Measurements from ENCODE around the gene CFP. TPM values are rescaled to one million over a fixed set of nuclear protein-coding genes. Genes with fewer than 3 reads are reported as not detected.
A peak's percentile ranks its signal among the peaks of the same experiment; 100 is the strongest.

CFP gene
- total RNA-seq, 1 donor from 2014 or later: 0.06 TPM

DNA sequence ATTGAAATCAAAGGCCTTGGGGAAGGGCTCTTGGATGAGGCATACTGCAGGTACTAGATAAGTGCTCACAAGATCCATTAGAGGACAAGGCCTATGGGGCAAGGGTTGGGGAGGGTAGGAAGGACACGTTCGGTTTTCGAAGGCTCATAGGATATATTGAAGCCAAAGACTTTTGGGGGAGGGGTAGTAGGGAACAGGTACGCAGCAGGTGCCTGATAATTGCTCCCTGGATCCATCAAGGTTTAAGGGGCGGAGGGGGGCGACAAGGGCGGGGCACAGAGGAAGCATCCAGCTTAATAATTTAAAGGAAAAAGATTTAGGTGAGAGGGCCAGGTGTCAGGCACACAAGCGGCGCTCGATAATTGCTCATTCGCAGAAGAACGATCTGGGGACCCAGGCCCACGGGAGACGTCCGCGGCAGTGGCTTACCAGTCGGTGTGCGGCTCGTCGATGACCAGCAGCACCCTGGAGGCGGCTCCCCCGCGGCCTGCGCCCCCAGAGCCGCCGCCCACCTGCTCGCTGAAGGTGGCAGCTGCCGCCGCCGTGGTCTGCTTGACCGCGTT, 10.7 kb downstream of the CFP start:
- H3K36me3 ChIP-seq: no peaks in the 10 kb centered on the region
- peaks cover 12% of the 10 kb centered on the region for H3K9me3 Mint-ChIP-seq
- no peak for DNase-seq (ENCODE audit: low spot score)
- H3K27me3 Mint-ChIP-seq (ENCODE audit: insufficient read depth, low read depth): peaks cover 32% of the 10 kb centered on the region
- no peaks in the 10 kb centered on the region for H3K79me2 ChIP-seq (ENCODE audit: low read depth)
- H3F3A ChIP-seq (ENCODE audit: low read depth): no peaks in the 10 kb centered on the region
- H3K4me1 Mint-ChIP-seq: peaks cover 3% of the 10 kb centered on the region
- no peaks in the 10 kb centered on the region for H4K20me1 ChIP-seq (ENCODE audit: low read depth)
- H3K4me3 Mint-ChIP-seq: peak overlapping the region; percentile 75
- H3K4me2 ChIP-seq: peak overlapping the region; percentile 62
- no peaks in the 10 kb centered on the region for H3K36me3 Mint-ChIP-seq
- H3K27ac ChIP-seq: no peak overlapping the region
- TF ChIP-seq EZH2 (IDR thresholded peaks at IDR 0.05): no peak
- TF ChIP-seq EZH2phosphoT487 (IDR thresholded peaks at IDR 0.05): no peak
- TF ChIP-seq, protein P1, sequence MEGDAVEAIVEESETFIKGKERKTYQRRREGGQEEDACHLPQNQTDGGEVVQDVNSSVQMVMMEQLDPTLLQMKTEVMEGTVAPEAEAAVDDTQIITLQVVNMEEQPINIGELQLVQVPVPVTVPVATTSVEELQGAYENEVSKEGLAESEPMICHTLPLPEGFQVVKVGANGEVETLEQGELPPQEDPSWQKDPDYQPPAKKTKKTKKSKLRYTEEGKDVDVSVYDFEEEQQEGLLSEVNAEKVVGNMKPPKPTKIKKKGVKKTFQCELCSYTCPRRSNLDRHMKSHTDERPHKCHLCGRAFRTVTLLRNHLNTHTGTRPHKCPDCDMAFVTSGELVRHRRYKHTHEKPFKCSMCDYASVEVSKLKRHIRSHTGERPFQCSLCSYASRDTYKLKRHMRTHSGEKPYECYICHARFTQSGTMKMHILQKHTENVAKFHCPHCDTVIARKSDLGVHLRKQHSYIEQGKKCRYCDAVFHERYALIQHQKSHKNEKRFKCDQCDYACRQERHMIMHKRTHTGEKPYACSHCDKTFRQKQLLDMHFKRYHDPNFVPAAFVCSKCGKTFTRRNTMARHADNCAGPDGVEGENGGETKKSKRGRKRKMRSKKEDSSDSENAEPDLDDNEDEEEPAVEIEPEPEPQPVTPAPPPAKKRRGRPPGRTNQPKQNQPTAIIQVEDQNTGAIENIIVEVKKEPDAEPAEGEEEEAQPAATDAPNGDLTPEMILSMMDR (IDR thresholded peaks at IDR 0.05): no peak
- no peaks in the 10 kb centered on the region for H3K4me1 ChIP-seq
- H2AFZ ChIP-seq (replicated peaks): no peak overlapping the region
- peaks cover 7% of the 10 kb centered on the region for H3K27me3 ChIP-seq
- H3K9ac ChIP-seq: no peak overlapping the region
- no peak overlapping the region for H3K27ac Mint-ChIP-seq
- peak overlapping the region; percentile 38 for H3K4me3 ChIP-seq
- H3K9me3 ChIP-seq (ENCODE audit: low read depth): no peaks in the 10 kb centered on the region

DNA sequence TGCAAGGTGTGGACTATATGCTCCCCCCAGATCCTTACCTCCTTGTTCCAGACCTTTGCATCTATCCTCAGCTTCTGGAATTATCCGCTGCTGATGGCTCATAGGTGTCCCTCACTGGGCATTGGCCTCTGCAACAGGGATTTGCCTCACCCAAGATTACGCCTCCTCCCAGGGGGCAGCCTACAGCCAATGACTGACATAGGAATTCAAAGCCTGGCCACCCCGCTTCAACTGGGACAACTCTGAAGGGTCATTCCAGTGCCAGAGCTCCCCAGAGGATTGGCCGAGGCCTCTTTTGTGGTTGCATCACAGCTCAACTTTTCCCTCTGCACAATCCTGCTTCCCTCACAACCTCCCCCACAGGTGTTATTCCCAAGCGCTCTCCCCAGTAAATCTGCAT, 15.1 kb downstream of the CFP start:
- Mint-ChIP-seq H3K36me3 (no peaks in the 10 kb centered on the region), H3K27me3 (ENCODE audit: insufficient read depth, low read depth) (peaks cover 12% of the 10 kb centered on the region), H3K27ac (no peak overlapping the region), H3K4me1 (peaks cover 3% of the 10 kb centered on the region), H3K4me3 (no peak overlapping the region), H3K9me3 (peaks cover 16% of the 10 kb centered on the region)
- Histone ChIP-seq H4K20me1 (ENCODE audit: low read depth) (no peaks in the 10 kb centered on the region), H3K9ac (no peak overlapping the region), H3K4me2 (no peak overlapping the region), H3F3A (ENCODE audit: low read depth) (no peaks in the 10 kb centered on the region), H2AFZ (replicated peaks) (no peak overlapping the region), H3K36me3 (no peaks in the 10 kb centered on the region), H3K4me1 (no peaks in the 10 kb centered on the region), H3K4me3 (no peak overlapping the region), H3K27me3 (peaks cover 7% of the 10 kb centered on the region), H3K9me3 (ENCODE audit: low read depth) (no peaks in the 10 kb centered on the region), H3K27ac (no peak overlapping the region), H3K79me2 (ENCODE audit: low read depth) (no peaks in the 10 kb centered on the region)
- DNase-seq (ENCODE audit: low spot score): no peak
- TF ChIP-seq EZH2phosphoT487 (IDR thresholded peaks at IDR 0.05) (no peak), EZH2 (IDR thresholded peaks at IDR 0.05) (no peak)
- TF ChIP-seq, protein P1 (IDR thresholded peaks at IDR 0.05): no peak

DNA sequence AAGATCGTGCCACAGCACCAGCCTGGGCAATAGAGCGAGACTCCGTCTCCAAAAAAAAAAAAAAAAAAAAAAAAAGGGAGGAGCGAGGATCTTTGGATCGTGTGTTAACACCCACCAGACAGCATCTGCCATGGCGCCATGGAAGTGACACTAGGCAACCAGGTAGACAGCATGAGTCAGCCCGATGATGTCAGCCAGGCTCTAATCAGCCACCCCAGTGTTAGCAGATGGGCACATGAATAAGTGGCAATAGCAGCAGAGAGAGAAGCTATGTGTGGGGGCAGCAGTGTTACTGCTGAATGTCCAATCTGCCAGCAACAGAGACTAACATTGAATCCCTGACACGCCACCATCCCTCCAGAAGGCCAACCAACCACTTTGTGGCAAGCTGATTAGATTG, 16.6 kb downstream of the CFP start:
- Mint-ChIP-seq H3K36me3 (no peaks in the 10 kb centered on the region), H3K4me1 (peaks cover 9% of the 10 kb centered on the region), H3K9me3 (peaks cover 12% of the 10 kb centered on the region), H3K27me3 (ENCODE audit: insufficient read depth, low read depth) (peaks cover 9% of the 10 kb centered on the region), H3K27ac (no peak overlapping the region), H3K4me3 (no peak overlapping the region)
- H3K27me3 ChIP-seq: no peaks in the 10 kb centered on the region
- H3K36me3 ChIP-seq: no peaks in the 10 kb centered on the region
- no peak overlapping the region for H3K9ac ChIP-seq
- DNase-seq (ENCODE audit: low spot score): no peak
- H3K79me2 ChIP-seq (ENCODE audit: low read depth): no peaks in the 10 kb centered on the region
- H3K4me3 ChIP-seq: no peak overlapping the region
- H3K9me3 ChIP-seq (ENCODE audit: low read depth): no peaks in the 10 kb centered on the region
- H2AFZ ChIP-seq (replicated peaks): no peak overlapping the region
- no peaks in the 10 kb centered on the region for H3K4me1 ChIP-seq
- no peaks in the 10 kb centered on the region for H3F3A ChIP-seq (ENCODE audit: low read depth)
- TF ChIP-seq, protein P1 (IDR thresholded peaks at IDR 0.05): no peak
- no peak for TF ChIP-seq EZH2 (IDR thresholded peaks at IDR 0.05)
- no peak for TF ChIP-seq EZH2phosphoT487 (IDR thresholded peaks at IDR 0.05)
- no peak overlapping the region for H3K27ac ChIP-seq
- H3K4me2 ChIP-seq: no peak overlapping the region
- H4K20me1 ChIP-seq (ENCODE audit: low read depth): no peaks in the 10 kb centered on the region
